HEK293 (cell line): ENCODE results near the gene SFXN1.

ENCODE experiments used
- CTCF ChIA-PET: fragments of 350-600 bp; formaldehyde crosslinking; extraction: SDS; loops from one replicate; lab custom pipeline; 2021; ENCODE audit warnings: antibody characterized with exemption; lab: Yijun Ruan, JAX
- POLR2A ChIA-PET: fragments of 300-600 bp; formaldehyde crosslinking; extraction: SDS; loops from one replicate; lab custom pipeline; 2020; ENCODE audit warnings: antibody characterized with exemption, inconsistent platforms; lab: Yijun Ruan, JAX
- H3K27ac ChIP-seq: fragments of 200-500 bp; sonication (Bioruptor generic); 2 replicates; pipeline ENCODE4 v1.5.1; 2014; ENCODE audit warnings: low read depth, low read length, control low read depth, inconsistent platforms; ENCODE audit errors: extremely low read depth
- H3K36me3 ChIP-seq, 2 experiments: fragments of 200-500 bp in 1 of 2; sonication (Bioruptor generic) in 1 of 2; 1 replicate in 1 of 2; 2 replicates in 1 of 2; pipeline ENCODE4 v1.5.1; 2014 to 2017; ENCODE audit warnings: inconsistent platforms in 2 of 2, low read length in 2 of 2; ENCODE audit not compliant: control insufficient read depth in 2 of 2, insufficient read depth in 1 of 2
- H3K4me1 ChIP-seq: fragments of 200-500 bp; sonication (Bioruptor generic); 2 replicates; pipeline ENCODE4 v1.5.1; 2014; ENCODE audit warnings: mild to moderate bottlenecking, low read length, inconsistent platforms; ENCODE audit not compliant: control insufficient read depth, insufficient read depth
- H3K4me3 ChIP-seq: 2 replicates; pipeline ENCODE4 v1.5.1; 2011; ENCODE audit warnings: low read depth, mild to moderate bottlenecking, control low read depth, low read length, moderate library complexity
- H3K9me3 ChIP-seq: fragments of 200-500 bp; sonication (Bioruptor generic); 2 replicates; pipeline ENCODE4 v1.5.1; 2014; ENCODE audit warnings: low read depth, low read length, inconsistent platforms; ENCODE audit not compliant: control insufficient read depth, insufficient read depth
- BCL6B ChIP-seq: fragments of 450-650 bp; formaldehyde crosslinking; IDR thresholded peaks from 2 replicates; pipeline ENCODE4 v1.5.1; 2017; ENCODE audit warnings: missing biosample characterization, missing genetic modification characterization
- KLF7 ChIP-seq: fragments of 450-650 bp; formaldehyde crosslinking; IDR thresholded peaks from 2 replicates; pipeline ENCODE4 v1.5.1; 2016; ENCODE audit warnings: missing biosample characterization, missing genetic modification characterization, borderline replicate concordance
- KLF8 ChIP-seq: fragments of 450-650 bp; formaldehyde crosslinking; IDR thresholded peaks from 2 replicates; pipeline ENCODE4 v1.5.1; 2016; ENCODE audit warnings: missing biosample characterization, missing genetic modification characterization
- KLF9 ChIP-seq: fragments of 450-650 bp; formaldehyde crosslinking; IDR thresholded peaks from 2 replicates; pipeline ENCODE4 v1.5.1; 2016; ENCODE audit warnings: missing biosample characterization, missing genetic modification characterization, low read depth
- SP2 ChIP-seq: fragments of 450-650 bp; formaldehyde crosslinking; IDR thresholded peaks from 2 replicates; pipeline ENCODE4 v1.5.1; 2016; ENCODE audit warnings: missing biosample characterization, missing genetic modification characterization
- TRIM28 ChIP-seq: IDR thresholded peaks from 2 replicates; pipeline ENCODE4 v1.6.1; 2011; ENCODE audit warnings: low read length, control low read depth, borderline replicate concordance
- ZBTB1 ChIP-seq: fragments of 450-650 bp; formaldehyde crosslinking; IDR thresholded peaks from 2 replicates; pipeline ENCODE4 v1.5.1; 2016; ENCODE audit warnings: missing biosample characterization, missing genetic modification characterization
- ZFP69B ChIP-seq: fragments of 450-650 bp; formaldehyde crosslinking; IDR thresholded peaks from 2 replicates; pipeline ENCODE4 v1.5.1; 2016; ENCODE audit warnings: missing biosample characterization, missing genetic modification characterization
- ZNF121 ChIP-seq: fragments of 450-650 bp; formaldehyde crosslinking; IDR thresholded peaks from 2 replicates; pipeline ENCODE4 v1.5.1; 2016; ENCODE audit warnings: missing biosample characterization, missing genetic modification characterization
- ZNF140 ChIP-seq: fragments of 450-650 bp; formaldehyde crosslinking; IDR thresholded peaks from 2 replicates; pipeline ENCODE4 v1.5.1; 2016; ENCODE audit warnings: missing biosample characterization, missing genetic modification characterization
- ZNF174 ChIP-seq: fragments of 450-650 bp; formaldehyde crosslinking; IDR thresholded peaks from 2 replicates; pipeline ENCODE4 v1.5.0; 2017; ENCODE audit warnings: missing biosample characterization, mild to moderate bottlenecking, missing genetic modification characterization
- ZNF184 ChIP-seq: fragments of 450-650 bp; IDR thresholded peaks from 2 replicates; pipeline ENCODE4 v1.5.1; 2018; ENCODE audit warnings: missing biosample characterization, mild to moderate bottlenecking, missing genetic modification characterization
- ZNF26 ChIP-seq: fragments of 450-650 bp; formaldehyde crosslinking; IDR thresholded peaks from 2 replicates; pipeline ENCODE4 v1.5.1; 2016; ENCODE audit warnings: missing biosample characterization, missing genetic modification characterization
- ZNF302 ChIP-seq: fragments of 450-650 bp; formaldehyde crosslinking; IDR thresholded peaks from 2 replicates; pipeline ENCODE4 v1.5.1; 2016; ENCODE audit warnings: missing biosample characterization, missing genetic modification characterization, low read depth
- ZNF311 ChIP-seq: fragments of 450-650 bp; formaldehyde crosslinking; IDR thresholded peaks from 2 replicates; pipeline ENCODE4 v1.5.1; 2017; ENCODE audit warnings: missing biosample characterization, missing genetic modification characterization, borderline replicate concordance
- ZNF366 ChIP-seq: fragments of 450-650 bp; formaldehyde crosslinking; conservative IDR thresholded peaks from 2 replicates; pipeline ENCODE4 v1.5.1; 2016; ENCODE audit warnings: missing biosample characterization, missing genetic modification characterization
- ZNF394 ChIP-seq: fragments of 450-650 bp; formaldehyde crosslinking; IDR thresholded peaks from 2 replicates; pipeline ENCODE4 v1.5.1; 2016; ENCODE audit warnings: missing biosample characterization, missing genetic modification characterization, mild to moderate bottlenecking, moderate library complexity, borderline replicate concordance
- ZNF473 ChIP-seq: fragments of 450-650 bp; formaldehyde crosslinking; IDR thresholded peaks from 2 replicates; pipeline ENCODE4 v1.5.1; 2017; ENCODE audit warnings: missing biosample characterization, missing genetic modification characterization
- ZNF530 ChIP-seq: fragments of 450-650 bp; formaldehyde crosslinking; IDR thresholded peaks from 2 replicates; pipeline ENCODE4 v1.5.1; 2016; ENCODE audit warnings: low read depth, missing biosample characterization, missing genetic modification characterization
- ZNF624 ChIP-seq: fragments of 450-650 bp; formaldehyde crosslinking; IDR thresholded peaks from 2 replicates; pipeline ENCODE4 v1.5.1; 2017; ENCODE audit warnings: missing biosample characterization, missing genetic modification characterization
- ZNF664 ChIP-seq: fragments of 450-650 bp; formaldehyde crosslinking; IDR thresholded peaks from 2 replicates; pipeline ENCODE4 v1.5.1; 2016; ENCODE audit warnings: missing biosample characterization, missing genetic modification characterization
- ZNF677 ChIP-seq: fragments of 450-650 bp; IDR thresholded peaks from 2 replicates; pipeline ENCODE4 v1.5.0; 2018; ENCODE audit warnings: missing biosample characterization, mild to moderate bottlenecking, missing genetic modification characterization, moderate library complexity
- ZNF707 ChIP-seq: fragments of 450-650 bp; formaldehyde crosslinking; IDR thresholded peaks from 2 replicates; pipeline ENCODE4 v1.5.1; 2016; ENCODE audit warnings: missing biosample characterization, missing genetic modification characterization
- ZNF768 ChIP-seq: fragments of 450-650 bp; formaldehyde crosslinking; IDR thresholded peaks from 2 replicates; pipeline ENCODE4 v1.5.1; 2018; ENCODE audit warnings: missing biosample characterization, mild to moderate bottlenecking, missing genetic modification characterization
- ZNF830 ChIP-seq: fragments of 450-650 bp; IDR thresholded peaks from 2 replicates; pipeline ENCODE4 v1.5.0; 2018; ENCODE audit warnings: missing biosample characterization, missing genetic modification characterization, low read depth, mild to moderate bottlenecking, moderate library complexity
- ZSCAN18 ChIP-seq: fragments of 450-650 bp; formaldehyde crosslinking; IDR thresholded peaks from 2 replicates; pipeline ENCODE4 v1.5.1; 2016; ENCODE audit warnings: missing biosample characterization, missing genetic modification characterization
- ZSCAN5A ChIP-seq: fragments of 450-650 bp; formaldehyde crosslinking; IDR thresholded peaks from 2 replicates; pipeline ENCODE4 v1.5.1; 2016; ENCODE audit warnings: missing biosample characterization, missing genetic modification characterization
- TF ChIP-seq, protein P1 (sequence below): fragments of 450-650 bp; formaldehyde crosslinking; IDR thresholded peaks from 2 replicates; pipeline ENCODE4 v1.5.1; 2016; ENCODE audit warnings: missing biosample characterization, missing genetic modification characterization

Gene SFXN1

DNA sequence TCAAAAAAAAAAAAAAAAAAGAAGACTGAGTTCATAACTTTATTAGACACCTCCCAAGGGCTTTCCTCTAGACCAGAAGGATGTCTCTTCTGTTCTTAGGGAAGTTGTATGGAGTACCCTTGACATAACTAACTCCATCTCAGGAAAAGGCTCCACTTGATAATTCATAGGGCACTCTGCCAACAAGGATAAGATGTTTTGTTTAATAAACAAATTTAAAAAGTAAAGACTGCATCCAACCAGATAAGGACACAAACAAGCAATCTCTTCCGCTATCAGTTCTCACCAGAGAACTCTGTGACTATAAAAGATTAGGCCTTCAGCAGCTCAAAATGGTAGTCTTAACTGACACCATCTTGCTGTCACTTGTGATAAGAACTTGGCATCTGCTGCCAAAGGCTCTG is 65.8 kb downstream of the SFXN1 start:
- H3K27ac ChIP-seq = no peak overlapping the region
- no peaks in the 10 kb centered on the region for H3K9me3 ChIP-seq
- no peak for TF ChIP-seq ZNF624
- no peak for TF ChIP-seq ZFP69B
- TF ChIP-seq ZNF830 (tag by site-specific recombination) = no peak
- no peak for TF ChIP-seq ZNF677 (tag by site-specific recombination)
- TF ChIP-seq ZNF530 (tag by site-specific recombination) = no peak
- no peak for TF ChIP-seq ZNF707 (tag by site-specific recombination)
- no peak for TF ChIP-seq TRIM28
- no peak for TF ChIP-seq ZNF140 (tag by site-specific recombination)
- H3K4me3 ChIP-seq = no peak overlapping the region
- POLR2A ChIA-PET = no interaction called here
- H3K4me1 ChIP-seq = no peaks in the 10 kb centered on the region
- CTCF ChIA-PET = interaction anchor here (0.7 to 2.6 kb wide), 3 partner anchors 10 to 157 kb away, joined by 3 to 21 read pairs (median 3); no protein-coding TSS in a partner anchor
- no peaks in the 10 kb centered on the region for H3K36me3 ChIP-seq

- Histone ChIP-seq H3K36me3 (no peaks in the 10 kb centered on the region), H3K4me1 (no peaks in the 10 kb centered on the region), H3K9me3 (no peaks in the 10 kb centered on the region), H3K4me3 (no peak overlapping the region), H3K27ac (no peak overlapping the region)
- TF ChIP-seq ZNF473 (tag by site-specific recombination) (no peak), BCL6B (tag by site-specific recombination) (no peak), ZNF26 (tag by site-specific recombination) (no peak), ZNF121 (tag by site-specific recombination) (no peak), ZNF184 (tag by site-specific recombination) (no peak), ZSCAN18 (no peak), KLF7 (tag by site-specific recombination) (no peak), ZNF311 (no peak), ZNF366 (no peak), ZNF302 (tag by site-specific recombination) (no peak), KLF9 (no peak), ZNF768 (no peak), ZNF664 (tag by site-specific recombination) (no peak)
- ChIA-PET CTCF (interaction anchor here (0.7 to 2.6 kb wide), 2 partner anchors 10 to 157 kb away, joined by 3 to 21 read pairs; no protein-coding TSS in a partner anchor), POLR2A (no interaction called here)
These were observed 66.2 kb downstream of the SFXN1 start for GRCh38 chr5:175544586-175544985.

DNA sequence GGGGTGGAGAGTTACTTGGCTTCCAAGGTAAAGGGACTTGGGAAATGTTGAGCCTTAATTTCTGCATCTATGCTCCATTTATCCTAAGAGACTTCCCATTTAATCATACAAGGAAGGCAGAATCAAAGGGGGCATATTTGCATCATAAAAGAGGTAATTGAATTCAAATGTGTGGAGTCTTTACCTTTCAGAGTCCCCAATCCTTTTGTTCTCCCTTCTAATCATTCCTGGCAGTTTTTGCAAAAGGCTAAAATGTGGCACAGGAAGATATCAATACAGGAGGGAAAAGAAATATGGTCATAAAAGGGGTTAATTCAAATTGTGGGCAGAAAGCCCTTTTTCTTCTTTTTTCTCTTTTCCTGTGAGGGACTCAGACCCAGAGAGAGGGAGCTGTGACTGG is 69.5 kb downstream of the SFXN1 start:
- no peak overlapping the region for H3K27ac ChIP-seq
- H3K4me3 ChIP-seq = no peak overlapping the region
- TF ChIP-seq SP2 (tag by site-specific recombination) = no peak
- TF ChIP-seq ZNF174 (tag by site-specific recombination) = no peak
- no peak for TF ChIP-seq KLF8 (tag by site-specific recombination)
- TF ChIP-seq, protein P1, sequence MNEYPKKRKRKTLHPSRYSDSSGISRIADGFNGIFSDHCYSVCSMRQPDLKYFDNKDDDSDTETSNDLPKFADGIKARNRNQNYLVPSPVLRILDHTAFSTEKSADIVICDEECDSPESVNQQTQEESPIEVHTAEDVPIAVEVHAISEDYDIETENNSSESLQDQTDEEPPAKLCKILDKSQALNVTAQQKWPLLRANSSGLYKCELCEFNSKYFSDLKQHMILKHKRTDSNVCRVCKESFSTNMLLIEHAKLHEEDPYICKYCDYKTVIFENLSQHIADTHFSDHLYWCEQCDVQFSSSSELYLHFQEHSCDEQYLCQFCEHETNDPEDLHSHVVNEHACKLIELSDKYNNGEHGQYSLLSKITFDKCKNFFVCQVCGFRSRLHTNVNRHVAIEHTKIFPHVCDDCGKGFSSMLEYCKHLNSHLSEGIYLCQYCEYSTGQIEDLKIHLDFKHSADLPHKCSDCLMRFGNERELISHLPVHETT (tag by site-specific recombination) = no peak
- TF ChIP-seq ZSCAN5A (tag by site-specific recombination) = no peak
- no peak for TF ChIP-seq ZBTB1 (tag by site-specific recombination)
- no peak for TF ChIP-seq ZNF394

More for the DNA sequence above, 69.5 kb downstream of the SFXN1 start:
- CTCF ChIA-PET = interaction anchor here (3.3 kb wide), 1 partner anchor 14 kb away, joined by 13 read pairs; no protein-coding TSS in a partner anchor
- POLR2A ChIA-PET = no interaction called here
- no peaks in the 10 kb centered on the region for H3K9me3 ChIP-seq
- no peaks in the 10 kb centered on the region for H3K36me3 ChIP-seq
- H3K4me1 ChIP-seq = no peaks in the 10 kb centered on the region
